ENCODE data around the gene PMPCA.

Gene PMPCA

DNA sequence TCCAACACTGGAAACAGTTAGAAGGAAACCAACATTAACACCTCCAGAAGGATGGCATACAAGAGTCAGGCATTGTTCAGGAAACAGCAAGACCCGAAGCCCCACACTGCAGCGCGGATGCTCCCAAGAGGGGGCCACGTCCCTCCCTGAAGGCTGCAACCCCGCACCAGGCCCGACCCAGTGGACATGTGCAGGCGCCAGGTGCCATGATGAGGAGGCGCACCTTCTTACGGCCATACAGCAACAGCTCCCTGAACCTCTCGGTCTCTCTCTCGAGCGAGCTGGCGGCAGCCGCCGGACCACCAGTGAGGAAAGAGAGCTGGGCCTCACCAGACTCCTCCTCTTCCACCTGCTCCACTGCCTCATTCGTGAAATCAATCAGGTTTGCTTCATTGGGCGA is 52.2 kb downstream of the PMPCA start:
- DNase-seq: no peak

DNA sequence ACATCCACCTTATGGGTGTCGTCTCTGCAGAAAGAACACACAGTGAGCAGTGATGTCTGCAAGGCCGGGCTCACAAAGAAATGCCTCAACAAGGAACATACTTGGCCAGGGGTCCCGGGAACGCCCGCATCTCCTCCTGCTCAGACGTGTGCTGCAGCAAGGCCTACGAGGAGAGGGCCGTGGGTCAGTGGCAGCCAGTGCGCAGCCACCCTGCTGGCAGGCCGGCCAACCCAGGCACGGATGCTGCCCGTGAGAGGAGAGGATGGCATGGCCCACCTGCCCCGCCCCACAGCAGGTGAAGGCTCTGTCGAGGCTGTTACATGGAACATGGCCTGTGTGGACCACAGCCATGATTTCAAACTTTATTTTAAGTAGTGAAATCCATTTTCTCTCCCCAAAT is 53.1 kb downstream of the PMPCA start:
- DNase-seq: no peak

DNA sequence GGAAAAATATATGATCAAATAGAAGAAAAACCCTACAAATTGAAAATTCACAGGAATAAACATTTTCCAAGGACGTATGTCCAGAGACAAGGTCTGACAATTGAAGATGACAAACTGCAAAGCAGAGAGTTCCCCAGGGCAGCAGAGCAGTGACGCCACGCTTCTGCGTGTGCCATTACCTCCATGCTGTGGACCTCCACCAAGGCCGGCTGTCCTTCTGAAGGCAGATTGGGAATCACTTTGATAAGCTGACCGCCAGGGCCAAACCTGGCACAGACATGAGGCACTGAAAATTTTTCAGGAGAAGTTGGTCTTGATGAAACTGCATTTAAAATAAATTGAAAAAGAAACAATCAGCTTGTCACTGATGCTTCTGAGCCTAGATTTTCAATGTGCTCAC is 53.8 kb downstream of the PMPCA start:
- no peak for DNase-seq

DNA sequence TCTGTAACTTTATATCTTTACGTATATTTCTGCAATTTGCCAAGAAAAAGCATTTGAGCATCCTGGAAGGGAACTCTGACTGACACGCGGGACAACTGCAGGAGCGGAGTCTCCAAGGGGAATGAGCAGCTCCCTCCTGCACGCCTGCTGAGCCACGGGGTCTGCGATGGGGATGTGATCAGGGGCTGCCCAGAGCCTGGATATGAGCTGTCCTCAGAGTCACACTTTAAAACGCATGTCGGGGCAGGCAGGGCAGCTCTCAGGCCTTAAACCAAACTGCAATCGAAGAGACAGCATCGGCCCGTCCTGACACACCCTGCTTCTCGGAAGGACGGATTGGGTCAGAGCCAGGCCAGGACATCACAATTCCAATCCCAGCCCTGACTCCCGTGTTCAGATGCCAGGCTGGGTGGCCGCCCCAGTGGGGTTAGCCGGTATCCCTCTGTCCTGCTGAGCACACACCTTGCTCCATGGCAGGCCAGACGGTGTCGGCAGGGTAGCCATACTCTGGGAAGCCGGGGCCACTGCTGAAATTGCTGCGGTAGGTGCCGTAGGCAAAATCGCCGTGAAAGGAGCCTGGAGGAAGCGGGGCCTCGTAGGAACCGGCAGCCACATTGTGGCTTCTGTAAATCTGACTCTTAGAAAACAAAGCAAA is 55.2 kb downstream of the PMPCA start:
- DNase-seq: no peak

DNA sequence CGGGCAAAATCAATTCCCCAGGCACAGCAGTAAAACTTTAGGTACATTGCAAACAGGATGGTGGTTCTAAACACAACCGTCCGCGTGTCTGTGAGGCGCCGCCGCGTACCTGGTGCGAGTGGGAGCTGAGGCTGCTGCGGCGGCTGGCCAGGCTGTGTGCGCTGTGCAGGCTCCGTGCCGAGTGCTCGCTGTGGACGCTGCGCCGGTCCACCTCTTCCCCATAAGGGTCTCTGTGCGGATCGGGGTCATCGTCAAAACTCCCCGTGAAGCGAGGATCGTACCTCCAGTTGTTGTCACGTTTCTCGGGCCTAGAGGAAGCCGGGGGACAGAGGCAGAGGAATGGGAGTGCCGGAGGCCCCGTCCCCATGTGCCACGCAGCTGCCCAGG is 55.7 kb downstream of the PMPCA start:
- no peak for DNase-seq

DNA sequence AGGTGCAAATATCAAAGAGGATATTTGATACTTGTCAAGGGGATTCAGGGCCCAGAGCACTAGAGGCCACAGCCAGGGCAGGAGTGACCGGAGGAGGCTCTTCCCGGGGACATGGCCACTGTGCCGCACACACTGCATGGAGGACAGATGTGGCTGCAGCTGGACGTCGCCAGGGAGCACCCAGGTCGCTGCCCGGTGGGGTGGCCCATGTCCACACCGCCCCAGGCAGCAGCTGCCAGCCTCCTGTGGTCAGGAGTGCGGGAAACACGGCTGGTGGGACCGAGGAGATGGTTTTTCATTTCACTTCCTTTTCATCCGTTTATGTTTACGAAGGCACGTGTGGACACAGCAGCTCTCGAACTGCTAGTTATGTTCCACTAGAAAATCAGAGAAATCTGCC is 57.3 kb downstream of the PMPCA start:
- DNase-seq: no peak

DNA sequence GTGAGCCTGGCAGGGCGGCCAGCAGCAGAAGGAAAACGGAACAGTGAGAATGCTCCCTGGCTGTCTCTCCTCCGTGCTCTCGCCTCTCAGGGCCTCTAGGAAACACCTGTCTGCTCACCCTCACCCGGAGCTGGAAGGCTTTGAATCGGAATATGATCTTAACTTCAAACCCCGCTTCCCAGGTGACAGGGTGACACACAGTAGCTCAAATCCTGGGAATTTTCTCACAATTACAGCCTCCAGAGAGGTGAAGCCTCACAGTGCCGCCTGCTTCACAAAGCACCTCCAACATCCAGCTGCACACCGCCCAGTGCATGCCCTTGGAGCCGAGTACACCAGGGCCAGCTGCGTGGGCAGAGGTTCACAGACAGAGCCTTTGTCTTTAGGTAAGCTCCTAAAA is 59.9 kb downstream of the PMPCA start:
- no peak for DNase-seq

DNA sequence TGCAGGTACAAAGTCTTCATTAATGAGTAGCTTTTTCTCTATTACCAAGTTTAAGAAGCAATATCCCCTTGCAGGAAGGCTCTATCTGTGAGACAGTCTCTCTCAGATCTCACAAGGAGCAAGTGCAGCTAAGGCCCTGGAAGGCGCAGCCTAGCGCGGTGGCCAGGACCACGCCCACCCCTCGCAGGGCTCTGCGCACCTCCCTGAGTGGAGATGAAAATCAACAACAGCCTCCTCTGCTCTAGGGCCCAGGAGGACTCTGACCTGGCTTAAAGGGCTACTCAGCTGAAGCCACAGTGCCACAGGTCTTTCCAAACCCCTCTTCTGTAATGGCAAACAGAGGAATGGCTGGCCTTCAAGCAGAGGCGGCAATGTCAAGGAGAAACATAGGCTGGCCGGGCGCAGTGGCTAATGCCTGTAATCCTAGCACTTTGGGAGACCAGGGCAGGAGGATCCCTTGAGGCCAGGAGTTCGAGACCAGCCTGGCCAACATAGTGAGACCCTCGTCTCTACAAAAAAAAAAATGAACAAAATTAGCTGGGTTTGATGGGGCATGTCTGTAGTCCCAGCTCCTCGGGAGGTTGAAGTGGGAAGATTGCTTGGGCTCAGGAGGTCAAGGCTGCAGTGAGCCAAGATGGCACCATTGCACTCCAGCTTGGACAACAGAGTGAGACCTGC is 60.5 kb downstream of the PMPCA start:
- no peak for DNase-seq

DNA sequence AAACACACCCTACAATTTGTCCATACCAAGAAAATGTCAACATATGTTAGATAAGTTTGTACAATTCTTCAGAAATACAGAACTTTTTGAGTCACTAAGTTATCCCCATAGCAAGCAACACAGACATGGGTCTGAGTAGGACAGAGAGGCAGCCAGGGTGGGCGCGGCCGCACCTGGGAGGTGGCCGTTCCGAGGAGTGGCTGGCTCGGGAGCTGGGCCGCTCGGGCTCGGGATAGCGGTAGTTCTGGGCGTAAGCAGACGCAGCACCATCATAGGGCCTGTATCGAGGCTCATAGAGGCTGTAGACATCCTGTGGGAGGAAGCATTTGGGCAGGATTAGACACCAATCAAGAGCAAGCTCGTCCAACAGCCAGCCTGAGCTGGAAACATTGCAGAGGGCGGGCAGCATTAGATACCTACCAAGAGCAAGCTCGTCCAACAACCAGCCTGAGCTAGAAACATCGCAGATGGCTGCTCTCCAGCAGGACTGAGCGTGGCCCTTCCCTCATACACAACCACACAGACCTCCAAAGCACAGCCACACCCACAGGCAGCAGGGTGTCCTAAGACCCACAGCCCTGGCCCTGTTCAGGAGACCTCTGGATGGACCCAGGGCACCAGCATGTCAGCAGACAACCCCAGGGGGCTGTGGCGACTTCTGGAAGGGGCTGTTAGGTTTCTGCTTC is 61.5 kb downstream of the PMPCA start:
- no peak for DNase-seq

DNA sequence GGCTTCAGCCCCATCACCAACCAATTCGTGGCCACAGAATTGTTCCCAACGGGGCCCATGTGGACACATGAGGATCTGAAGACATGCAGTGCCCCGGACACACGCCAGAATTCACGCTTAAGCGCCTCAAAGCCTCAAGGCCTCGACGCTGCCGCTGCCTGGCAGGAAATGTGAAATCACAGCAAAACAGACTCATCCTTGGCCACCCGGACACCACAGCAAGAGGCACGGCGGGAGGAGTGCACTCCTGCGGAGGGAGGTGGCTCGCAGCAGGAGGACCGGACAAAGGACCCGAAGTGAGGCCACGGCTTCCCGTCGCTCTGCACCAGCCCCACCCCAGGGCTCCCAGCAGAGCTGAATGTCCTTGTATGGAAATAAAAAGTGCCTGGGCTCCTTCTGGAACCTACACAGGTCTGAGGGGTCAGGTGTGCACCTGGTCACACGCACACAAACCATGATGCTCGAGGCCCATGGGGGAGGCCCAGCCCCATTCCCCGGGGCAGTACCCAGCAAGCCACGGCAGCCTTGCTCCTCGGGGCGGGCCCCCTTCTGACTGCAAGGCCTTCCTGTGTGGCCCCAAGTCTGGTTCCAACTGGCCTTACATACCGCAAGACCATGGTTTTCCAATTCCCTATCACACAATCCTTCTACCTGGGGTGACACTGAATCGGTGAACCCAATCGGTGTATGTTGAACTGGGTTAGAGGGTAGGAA is 62.3 kb downstream of the PMPCA start:
- no peak for DNase-seq

DNA sequence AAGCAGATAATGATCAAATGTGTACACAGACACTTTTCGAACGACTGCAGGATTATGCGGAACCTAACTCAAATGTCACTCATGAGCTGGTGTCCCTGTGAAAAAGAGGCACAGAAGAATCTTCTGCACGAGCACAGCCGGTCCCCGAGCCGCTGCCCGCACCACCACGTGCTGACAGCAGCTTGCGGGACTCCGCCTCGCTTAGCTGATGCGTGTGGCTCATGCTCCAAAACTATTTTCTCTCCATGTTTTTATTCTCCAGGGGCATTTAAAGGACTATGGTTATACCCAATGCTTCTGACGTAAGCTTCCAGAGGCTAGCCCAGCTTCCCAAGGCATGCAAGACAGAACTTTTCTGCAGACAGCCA is 62.9 kb downstream of the PMPCA start:
- no peak for DNase-seq
